Measurements from ENCODE around the gene RNF31. TPM values are rescaled to one million over a fixed set of nuclear protein-coding genes. Genes with fewer than 3 reads are reported as not detected.
A peak's percentile ranks its signal among the peaks of the same experiment; 100 is the strongest.

RNF31 gene
- total and polyA plus RNA-seq, 2 of the 13 experiments (the other 11 are each of a cell fraction or from before 2014, with no cell fraction given) = 48.2 to 86.8 TPM

DNA sequence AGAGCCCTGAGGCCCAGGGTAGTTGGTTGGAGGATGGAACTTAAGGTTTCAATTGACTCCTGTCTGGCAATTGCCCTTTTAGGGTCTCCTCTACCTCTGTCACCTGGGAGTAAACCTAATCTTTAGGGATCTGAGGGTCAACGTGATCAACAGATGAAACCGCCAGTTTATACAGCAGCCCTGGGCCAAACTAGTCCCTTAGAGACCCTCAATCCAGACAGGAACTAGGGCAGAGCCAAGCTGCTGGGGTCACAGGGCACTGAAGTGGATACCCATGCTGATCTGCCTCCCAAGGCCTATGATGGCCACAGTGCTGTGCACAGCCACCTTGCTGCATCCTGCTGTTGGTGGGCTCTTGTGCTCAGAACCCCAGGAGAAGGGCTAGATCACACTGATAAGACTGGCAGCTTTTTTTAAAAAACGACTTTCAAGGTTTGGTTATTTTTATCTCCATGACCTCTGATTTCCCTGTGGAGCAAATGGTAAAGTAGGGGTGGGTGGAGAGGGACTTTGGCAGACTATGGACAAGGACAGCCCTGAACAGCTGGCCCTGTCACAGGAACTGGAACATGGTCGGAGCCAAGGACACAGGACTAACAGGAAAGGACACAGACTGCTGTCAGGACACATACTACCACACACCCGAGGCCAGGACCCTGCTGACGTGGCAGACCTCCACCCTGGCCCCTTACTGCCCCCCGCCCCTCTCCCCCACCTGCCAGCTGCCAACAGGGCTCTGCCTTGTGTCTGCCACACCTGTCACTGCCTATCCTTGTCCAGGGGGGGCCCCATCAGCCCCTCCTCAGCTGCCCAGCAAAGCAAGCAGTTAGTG lies 16.4 kb upstream of the RNF31 start (continued):
- TF ChIP-seq ZNF276 (CRISPR knock-in tag; IDR thresholded peaks at IDR 0.05; ENCODE audit: low read depth) (no peak), ZNF275 (CRISPR knock-in tag; IDR thresholded peaks at IDR 0.05; ENCODE audit: borderline replicate concordance) (no peak), FOXJ3 (CRISPR knock-in tag; IDR thresholded peaks at IDR 0.05; ENCODE audit: borderline replicate concordance) (no peak), ZNF234 (CRISPR knock-in tag; conservative IDR thresholded peaks at IDR 0.05) (no peak; the same call in 1 of the 2 replicates), MTF1 (CRISPR knock-in tag; IDR thresholded peaks at IDR 0.05) (no peak), HNRNPUL1 (IDR thresholded peaks at IDR 0.05; ENCODE audit: low read depth, low read length) (no peak), LCORL (IDR thresholded peaks at IDR 0.05) (no peak), LCORL (CRISPR knock-in tag; IDR thresholded peaks at IDR 0.05) (peak; percentile 82), NBN (conservative IDR thresholded peaks at IDR 0.05) (no peak), TRIM24 (CRISPR knock-in tag; IDR thresholded peaks at IDR 0.05) (no peak), TGIF2 (CRISPR knock-in tag; IDR thresholded peaks at IDR 0.05) (peak; percentile 45; the same call in 1 of the 2 replicates), TCF7 (IDR thresholded peaks at IDR 0.05; ENCODE audit: low read depth) (no peak), RXRA (CRISPR knock-in tag; IDR thresholded peaks at IDR 0.05) (peak; percentile 48), MLLT10 (CRISPR knock-in tag; IDR thresholded peaks at IDR 0.05) (no peak), ZNF737 (CRISPR knock-in tag; IDR thresholded peaks at IDR 0.05; ENCODE audit: borderline replicate concordance) (no peak; the same call in 1 of the 2 replicates), AHDC1 (CRISPR knock-in tag; IDR thresholded peaks at IDR 0.05; ENCODE audit: borderline replicate concordance) (no peak), ATF7 (IDR thresholded peaks at IDR 0.05) (no peak), ATF7 (CRISPR knock-in tag; IDR thresholded peaks at IDR 0.05) (no peak), ZNF569 (CRISPR knock-in tag; IDR thresholded peaks at IDR 0.05; ENCODE audit: borderline replicate concordance) (no peak), SNAPC2 (CRISPR knock-in tag; IDR thresholded peaks at IDR 0.05) (no peak)
- TF ChIP-seq, protein P1, sequence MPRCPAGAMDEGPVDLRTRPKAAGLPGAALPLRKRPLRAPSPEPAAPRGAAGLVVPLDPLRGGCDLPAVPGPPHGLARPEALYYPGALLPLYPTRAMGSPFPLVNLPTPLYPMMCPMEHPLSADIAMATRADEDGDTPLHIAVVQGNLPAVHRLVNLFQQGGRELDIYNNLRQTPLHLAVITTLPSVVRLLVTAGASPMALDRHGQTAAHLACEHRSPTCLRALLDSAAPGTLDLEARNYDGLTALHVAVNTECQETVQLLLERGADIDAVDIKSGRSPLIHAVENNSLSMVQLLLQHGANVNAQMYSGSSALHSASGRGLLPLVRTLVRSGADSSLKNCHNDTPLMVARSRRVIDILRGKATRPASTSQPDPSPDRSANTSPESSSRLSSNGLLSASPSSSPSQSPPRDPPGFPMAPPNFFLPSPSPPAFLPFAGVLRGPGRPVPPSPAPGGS (CRISPR knock-in tag; IDR thresholded peaks at IDR 0.05) = peak; percentile 39; the same call in 1 of the 2 replicates

All from HepG2 (cell line).